ENCODE results near the gene BCAN.
A peak's percentile ranks its signal among the peaks of the same experiment; 100 is the strongest.

Gene BCAN

DNA sequence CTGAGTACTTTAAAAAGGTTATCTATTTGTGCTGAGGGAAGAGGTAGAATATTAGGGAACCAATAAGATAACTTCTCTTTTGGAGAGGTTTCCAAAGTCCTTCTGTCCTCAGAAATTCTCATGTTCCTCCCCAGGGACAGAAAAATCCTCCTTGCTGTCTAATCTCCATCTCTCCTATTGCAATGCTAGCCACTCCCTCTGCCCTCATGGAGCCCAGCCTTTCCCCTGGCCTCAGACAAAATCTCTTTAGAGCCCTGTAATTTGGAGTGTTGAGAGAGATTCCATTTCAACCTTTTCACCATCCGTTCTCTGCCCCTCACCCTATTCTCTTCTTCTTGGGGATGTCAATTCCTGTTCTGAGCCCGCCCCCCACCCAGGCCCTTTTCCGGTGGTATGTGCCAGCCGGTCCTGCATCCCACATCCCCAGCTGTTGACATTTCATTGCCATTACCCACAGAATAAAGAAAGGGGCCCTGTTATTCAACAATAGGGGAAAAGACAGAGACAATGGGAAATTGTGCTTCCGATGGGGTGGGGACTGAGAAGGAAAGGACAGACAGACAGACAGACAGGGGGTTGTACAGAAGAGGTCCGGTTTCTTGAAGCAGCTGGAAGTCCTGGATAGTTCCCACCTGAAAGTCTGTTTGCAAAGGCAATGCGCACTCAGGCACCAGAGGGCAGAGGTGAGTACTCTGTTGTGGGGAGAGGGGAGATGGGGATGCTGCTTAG is 22.9 kb upstream of the BCAN start, which contains the start of gene HAPLN2:
TSS of gene HAPLN2 (plus strand) at position 563 of the 729 bp plus-strand sequence. CDS start 4,076 bp downstream, outside the sequence.
- H3K4me3 ChIP-seq (ENCODE audit: low read length), result no peak within 1 kb of the TSS
- H3K9me3 ChIP-seq (ENCODE audit: control insufficient read depth, insufficient read depth, low read length), result no peaks in the 10 kb centered on the region
- no peaks in the 10 kb centered on the region for H3F3A ChIP-seq (ENCODE audit: control insufficient read depth, insufficient read depth)
- no peaks in the 10 kb centered on the region for H3K9me2 ChIP-seq (replicated peaks; ENCODE audit: control insufficient read depth, low read length)
- H3K27ac ChIP-seq (ENCODE audit: low read depth, low read length), result no peak within 1 kb of the TSS
- H3K27me3 ChIP-seq (ENCODE audit: control insufficient read depth, low read length), result peaks cover 50% of the 10 kb centered on the region
- no peaks in the 10 kb centered on the region for H3K79me2 ChIP-seq (ENCODE audit: control insufficient read depth, low read length)
- no peaks in the 10 kb centered on the region for H4K20me1 ChIP-seq (ENCODE audit: control insufficient read depth, insufficient read depth, low read depth, low read length)
- no peaks in the 10 kb centered on the region for H3K4me1 ChIP-seq (ENCODE audit: control insufficient read depth, low read length)
- no peaks in the 10 kb centered on the region for H3K36me3 ChIP-seq (ENCODE audit: control insufficient read depth, low read length)
- H3K4me2 ChIP-seq (ENCODE audit: low read length), result no peak within 1 kb of the TSS
- TF ChIP-seq, protein P1, sequence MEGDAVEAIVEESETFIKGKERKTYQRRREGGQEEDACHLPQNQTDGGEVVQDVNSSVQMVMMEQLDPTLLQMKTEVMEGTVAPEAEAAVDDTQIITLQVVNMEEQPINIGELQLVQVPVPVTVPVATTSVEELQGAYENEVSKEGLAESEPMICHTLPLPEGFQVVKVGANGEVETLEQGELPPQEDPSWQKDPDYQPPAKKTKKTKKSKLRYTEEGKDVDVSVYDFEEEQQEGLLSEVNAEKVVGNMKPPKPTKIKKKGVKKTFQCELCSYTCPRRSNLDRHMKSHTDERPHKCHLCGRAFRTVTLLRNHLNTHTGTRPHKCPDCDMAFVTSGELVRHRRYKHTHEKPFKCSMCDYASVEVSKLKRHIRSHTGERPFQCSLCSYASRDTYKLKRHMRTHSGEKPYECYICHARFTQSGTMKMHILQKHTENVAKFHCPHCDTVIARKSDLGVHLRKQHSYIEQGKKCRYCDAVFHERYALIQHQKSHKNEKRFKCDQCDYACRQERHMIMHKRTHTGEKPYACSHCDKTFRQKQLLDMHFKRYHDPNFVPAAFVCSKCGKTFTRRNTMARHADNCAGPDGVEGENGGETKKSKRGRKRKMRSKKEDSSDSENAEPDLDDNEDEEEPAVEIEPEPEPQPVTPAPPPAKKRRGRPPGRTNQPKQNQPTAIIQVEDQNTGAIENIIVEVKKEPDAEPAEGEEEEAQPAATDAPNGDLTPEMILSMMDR (IDR thresholded peaks at IDR 0.05; ENCODE audit: low read depth, low read length, poor library complexity, severe bottlenecking), result peak; percentile 73
- TF ChIP-seq EZH2phosphoT487 (IDR thresholded peaks at IDR 0.05; ENCODE audit: borderline replicate concordance, low read length), result no peak

DNA sequence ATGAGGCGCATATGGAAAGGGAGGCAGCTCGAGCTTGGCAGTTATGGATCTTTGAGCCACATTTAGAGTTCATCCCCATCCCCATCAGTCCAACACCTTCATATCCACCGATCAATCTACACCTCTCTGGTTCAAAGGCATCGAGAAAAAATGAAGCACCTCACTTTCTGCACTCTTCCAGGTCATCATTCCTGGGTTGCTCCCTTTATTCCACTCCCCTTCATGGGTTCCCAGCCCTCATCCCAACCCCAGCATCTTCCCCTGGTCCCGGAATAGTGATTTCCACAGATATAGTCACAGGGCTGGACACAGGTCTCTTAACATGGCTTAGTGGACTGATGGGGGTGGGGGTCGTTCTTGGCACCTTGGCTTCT is 22.3 kb upstream of the BCAN start:
- peaks cover 5% of the 10 kb centered on the region; the same call in 1 of the 2 replicates for H3K4me1 ChIP-seq (ENCODE audit: control insufficient read depth, low read length)
- no peak overlapping the region for H3K4me3 ChIP-seq (ENCODE audit: low read length)
- no peaks in the 10 kb centered on the region for H3K9me3 ChIP-seq (ENCODE audit: control insufficient read depth, insufficient read depth, low read length)
- no peaks in the 10 kb centered on the region for H3F3A ChIP-seq (ENCODE audit: control insufficient read depth, insufficient read depth)
- no peaks in the 10 kb centered on the region for H3K36me3 ChIP-seq (ENCODE audit: control insufficient read depth, low read length)
- no peaks in the 10 kb centered on the region for H3K9me2 ChIP-seq (replicated peaks; ENCODE audit: control insufficient read depth, low read length)
- peaks cover 54% of the 10 kb centered on the region for H3K27me3 ChIP-seq (ENCODE audit: control insufficient read depth, low read length)
- no peak overlapping the region for H3K4me2 ChIP-seq (ENCODE audit: low read length)
- TF ChIP-seq, protein P1 (IDR thresholded peaks at IDR 0.05; ENCODE audit: low read depth, low read length, poor library complexity, severe bottlenecking), result peak; percentile 2
- TF ChIP-seq EZH2phosphoT487 (IDR thresholded peaks at IDR 0.05; ENCODE audit: borderline replicate concordance, low read length), result no peak
- H4K20me1 ChIP-seq (ENCODE audit: control insufficient read depth, insufficient read depth, low read depth, low read length), result no peaks in the 10 kb centered on the region
- no peak overlapping the region for H3K27ac ChIP-seq (ENCODE audit: low read depth, low read length)
- H3K79me2 ChIP-seq (ENCODE audit: control insufficient read depth, low read length), result no peaks in the 10 kb centered on the region

DNA sequence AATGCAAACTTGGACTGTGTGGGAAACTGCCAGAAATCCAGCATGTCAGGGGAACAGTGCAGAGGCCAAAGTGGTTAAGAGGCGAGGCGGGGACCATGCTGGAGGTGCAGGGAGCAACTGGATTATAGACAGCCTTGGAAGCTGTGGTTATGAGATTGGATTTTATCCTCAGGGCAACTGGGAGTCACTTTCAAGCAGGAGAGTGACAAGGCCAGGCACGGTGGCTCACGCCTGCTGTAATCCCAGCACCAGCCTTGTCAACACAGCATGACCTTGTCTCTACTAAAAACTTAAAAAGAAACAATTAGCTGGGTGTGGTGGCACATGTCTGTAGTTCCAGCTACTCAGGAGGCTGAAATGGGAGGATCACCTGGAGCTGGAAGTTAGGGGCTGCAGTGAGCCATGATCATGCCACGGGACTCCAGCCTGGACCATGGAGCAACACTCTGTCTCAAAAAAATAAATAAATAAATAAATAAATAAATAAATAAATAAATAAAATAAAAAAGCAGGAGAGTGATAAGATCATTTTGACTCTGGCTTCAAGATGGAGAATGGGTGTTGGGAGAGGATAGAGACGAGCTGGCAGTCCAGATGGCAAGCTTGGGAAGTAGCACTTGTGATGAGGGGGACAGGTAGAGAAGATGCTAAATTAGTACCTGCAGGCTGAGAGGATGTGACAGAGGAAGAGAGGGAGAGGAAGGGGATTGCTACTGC is 19.2 kb upstream of the BCAN start:
- Histone ChIP-seq H3K4me1 (ENCODE audit: control insufficient read depth, low read length) (peaks cover 35% of the 10 kb centered on the region), H3K9me3 (ENCODE audit: control insufficient read depth, insufficient read depth, low read length) (no peaks in the 10 kb centered on the region), H4K20me1 (ENCODE audit: control insufficient read depth, insufficient read depth, low read depth, low read length) (no peaks in the 10 kb centered on the region), H3K79me2 (ENCODE audit: control insufficient read depth, low read length) (no peaks in the 10 kb centered on the region), H3K9me2 (replicated peaks; ENCODE audit: control insufficient read depth, low read length) (no peaks in the 10 kb centered on the region), H3K4me2 (ENCODE audit: low read length) (no peak overlapping the region), H3K36me3 (ENCODE audit: control insufficient read depth, low read length) (no peaks in the 10 kb centered on the region), H3F3A (ENCODE audit: control insufficient read depth, insufficient read depth) (peaks cover 12% of the 10 kb centered on the region), H3K27me3 (ENCODE audit: control insufficient read depth, low read length) (peaks cover 53% of the 10 kb centered on the region), H3K4me3 (ENCODE audit: low read length) (no peak overlapping the region), H3K27ac (ENCODE audit: low read depth, low read length) (no peak overlapping the region)
- TF ChIP-seq, protein P1 (IDR thresholded peaks at IDR 0.05; ENCODE audit: low read depth, low read length, poor library complexity, severe bottlenecking), result no peak
- no peak for TF ChIP-seq EZH2phosphoT487 (IDR thresholded peaks at IDR 0.05; ENCODE audit: borderline replicate concordance, low read length)
